K562 (cell line): ENCODE measurements around the gene SOX6. TPM values are rescaled to one million over a fixed set of nuclear protein-coding genes. Genes with fewer than 3 reads are reported as not detected.

Source experiments
- ATAC-seq: fragments of 200-7000 bp; cut with Tn5 transposase; 3 replicates; pipeline ENCODE4 v1.9.1; 2020; ENCODE audit warnings: moderate library complexity
- BruUV-seq: library from RNA; stranded (reverse); fragments of 400-500 nt; replicated peaks from 2 replicates; lab custom pipeline; 2021; lab: Mats Ljungman, UMichigan
- CTCF ChIA-PET: fragments of 300-600 bp; formaldehyde crosslinking; extraction: SDS; loops from one replicate; lab custom pipeline; 2021; ENCODE audit warnings: low intra/inter-chr PET ratio; lab: Yijun Ruan, JAX
- POLR2A ChIA-PET: fragments of 300-600, 350-650 bp; sonication (Branson Sonifier 250); formaldehyde crosslinking; extraction: SDS; loops from one replicate; lab custom pipeline; 2021; ENCODE audit warnings: antibody characterized with exemption, inconsistent platforms; lab: Yijun Ruan, JAX
- DNase-seq, 4 experiments: peaks; one replicate each; pipeline versions ENCODE4 v3.0.0 to v3.0.0-alpha.2; 2011 to 2018; ENCODE audit warnings: low spot score in 3 of 4, mixed read lengths in 3 of 4; ENCODE audit errors: extremely low read depth in 1 of 4
- FAIRE-seq: peaks from 2 replicates; lab custom pipeline; 2011; peaks lifted over from hg19 to GRCh38; lab: Jason Lieb, UNC
- H2AFZ ChIP-seq: 2 replicates; pipeline ENCODE4 v1.6.0; 2011; ENCODE audit warnings: low read depth, low read length, control low read depth, inconsistent platforms
- H3K27ac ChIP-seq: fragments of 200-600 bp; 3 replicates; pipeline ENCODE4 v1.8.0; 2011; ENCODE audit warnings: low read depth, mild to moderate bottlenecking, control low read depth, inconsistent platforms, low read length, moderate library complexity, mixed read lengths; ENCODE audit errors: extremely low read depth
- H3K27me3 ChIP-seq, 2 experiments: fragments of 300-600 bp in 1 of 2; 2 replicates in 1 of 2; 3 replicates in 1 of 2; pipeline versions ENCODE4 v1.6.0 to v1.8.0; 2011; ENCODE audit warnings: inconsistent platforms in 2 of 2, low read length in 2 of 2, mild to moderate bottlenecking in 1 of 2, mixed read lengths in 1 of 2, moderate library complexity in 1 of 2; ENCODE audit not compliant: control insufficient read depth in 2 of 2, insufficient read depth in 2 of 2
- H3K36me3 ChIP-seq: fragments of 300-600 bp; 3 replicates; pipeline ENCODE4 v1.8.0; 2011; ENCODE audit warnings: mild to moderate bottlenecking, low read length, inconsistent platforms; ENCODE audit not compliant: control insufficient read depth, insufficient read depth
- H3K4me1 ChIP-seq, 2 experiments: fragments of 200-600 bp in 1 of 2; replicated peaks in 1 of 2; 2 replicates in 1 of 2; 3 replicates in 1 of 2; pipeline versions ENCODE4 v1.5.1 to v1.8.0; 2011; ENCODE audit warnings: inconsistent platforms in 2 of 2, low read length in 2 of 2, mild to moderate bottlenecking in 1 of 2, mixed read lengths in 1 of 2, moderate library complexity in 1 of 2; ENCODE audit not compliant: control insufficient read depth in 2 of 2, insufficient read depth in 2 of 2
- H3K4me2 ChIP-seq: 2 replicates; pipeline ENCODE4 v1.6.1; 2011; ENCODE audit warnings: low read length, control low read depth, inconsistent platforms, mixed read lengths; ENCODE audit not compliant: insufficient read depth
- H3K4me3 ChIP-seq: fragments of 200-600 bp; sonication (generic), shearing (Covaris generic); 2 replicates; pipeline ENCODE4 v1.5.1; 2016; ENCODE audit warnings: control low read depth, inconsistent platforms
- H3K79me2 ChIP-seq: fragments of 200-600 bp; 3 replicates; pipeline ENCODE4 v1.8.0; 2011; ENCODE audit warnings: low read length, inconsistent platforms; ENCODE audit not compliant: control insufficient read depth, insufficient read depth
- H3K9ac ChIP-seq, 2 experiments: 2 replicates each; pipeline versions ENCODE4 v1.6.0 to v1.6.1; 2011; ENCODE audit warnings: low read depth in 2 of 2, low read length in 2 of 2, control low read depth in 1 of 2, inconsistent platforms in 1 of 2, mild to moderate bottlenecking in 1 of 2, mixed read lengths in 1 of 2; ENCODE audit not compliant: insufficient read depth in 1 of 2
- H3K9me1 ChIP-seq: one replicate; pipeline ENCODE4 v1.6.0; 2011; ENCODE audit warnings: inconsistent platforms, mild to moderate bottlenecking, low read length, moderate library complexity; ENCODE audit not compliant: control insufficient read depth, insufficient read depth
- H3K9me3 ChIP-seq: replicated peaks from 2 replicates; pipeline ENCODE4 v1.5.1; 2011; ENCODE audit warnings: low read depth, low read length, inconsistent platforms; ENCODE audit not compliant: control insufficient read depth, insufficient read depth
- H4K20me1 ChIP-seq: replicated peaks from 2 replicates; pipeline ENCODE4 v1.6.1; 2011; ENCODE audit warnings: low read length, inconsistent platforms, mixed read lengths; ENCODE audit not compliant: control insufficient read depth, insufficient read depth
- MEF2A ChIP-seq: IDR thresholded peaks from 2 replicates; pipeline ENCODE4 v1.6.1; 2011; ENCODE audit warnings: low read depth, mild to moderate bottlenecking, low read length, moderate library complexity; ENCODE audit not compliant: control insufficient read depth
- PCBP1 ChIP-seq: fragments of 200-400 bp; formaldehyde crosslinking; IDR thresholded peaks from 2 replicates; pipeline ENCODE4 v1.6.1; 2018; ENCODE audit warnings: mild to moderate bottlenecking, low read depth, low read length; ENCODE audit not compliant: poor library complexity, severe bottlenecking
- POLR3G ChIP-seq: IDR thresholded peaks from 2 replicates; pipeline ENCODE4 v1.6.1; 2011; ENCODE audit not compliant: insufficient read length, insufficient replicate concordance; ENCODE audit errors: extremely low read depth
- SRSF3 ChIP-seq: fragments of 200-400 bp; formaldehyde crosslinking; IDR thresholded peaks from 2 replicates; pipeline ENCODE4 v1.6.1; 2016; ENCODE audit warnings: mild to moderate bottlenecking, low read length, moderate library complexity; ENCODE audit not compliant: insufficient read depth
- TBL1XR1 ChIP-seq, 2 experiments: IDR thresholded peaks; 2 replicates each; pipeline ENCODE4 v1.6.1; 2012; ENCODE audit warnings: improper control_type of control experiment in 2 of 2, low read length in 2 of 2, mild to moderate bottlenecking in 1 of 2
- ZNF224 ChIP-seq: sonication (generic); formaldehyde crosslinking; IDR thresholded peaks from 2 replicates; pipeline ENCODE4 v1.8.0; 2022; ENCODE audit warnings: mild to moderate bottlenecking, missing genetic modification reagents
- ZNF717 ChIP-seq: fragments of 250-450 bp; sonication (Bioruptor Pico); IDR thresholded peaks from 2 replicates; pipeline ENCODE4 v1.5.0; 2021
- ZNF76 ChIP-seq: fragments of 250-450 bp; sonication (Bioruptor Pico); IDR thresholded peaks from 2 replicates; pipeline ENCODE4 v1.4.0; 2020; ENCODE audit warnings: mild to moderate bottlenecking, moderate library complexity, borderline replicate concordance
- ZNF77 ChIP-seq: fragments of 250-450 bp; sonication (Bioruptor Pico); IDR thresholded peaks from 2 replicates; pipeline ENCODE4 v1.5.0; 2020
- WGBS: fragments of 100-300 bp; shearing (Covaris generic); methylation state at CpG from one replicate; pipeline ENCODE4 v1.1.6; 2016; ENCODE audit warnings: low coverage, mixed read lengths; ENCODE audit not compliant: insufficient coverage; ENCODE audit errors: missing lambda C conversion rate; 5-methylcytosine and 5-hydroxymethylcytosine counted together
- in situ Hi-C: fragments of 300-500 bp; cut with MboI; formaldehyde crosslinking; loops from 4 replicates; pipeline ENCODE4 v1.15.0; 2018; ENCODE audit warnings: inconsistent platforms, mixed read lengths
- intact Hi-C: fragments of 100-400 bp; cut with micrococcal nuclease; formaldehyde crosslinking; loops from 2 replicates; pipeline ENCODE4 v1.14.2; 2022
- polyA plus RNA-seq, 8 experiments: library from polyadenylated mRNA; depleted of rRNA in 4 of 8; stranded (reverse) in 5 of 8; unstranded in 3 of 8; fragments of >200 nt; fragmentation: Nextera tagmentation in 2 of 8; fragmentation: Illumina TruSeq in 1 of 8; extraction: Ambion mirVana in 2 of 8; extraction: Trizol in 1 of 8; gene quantifications; 2 replicates each; pipeline versions ENCODE4 v1.2.1 to v1.2.3, GENCODE V29; 2011 to 2014; ENCODE audit warnings: inconsistent platforms in 1 of 8, missing spikeins in 1 of 8
- total RNA-seq, 7 experiments: library from RNA; depleted of rRNA in 6 of 7; stranded (reverse); fragments of >200 nt in 6 of 7; fragmentation: Illumina TruSeq in 2 of 7; extraction: Trizol in 2 of 7; gene quantifications; 2 replicates each; pipeline versions ENCODE4 v1.2.1 to v1.2.3, GENCODE V29; 2011 to 2021; ENCODE audit warnings: low replicate concordance in 1 of 7
- TF ChIP-seq, protein P1 (sequence below): fragments of 200-400 bp; formaldehyde crosslinking; IDR thresholded peaks from 2 replicates; pipeline ENCODE4 v1.6.1; 2017; ENCODE audit warnings: mild to moderate bottlenecking, low read depth, low read length, moderate library complexity
- TF ChIP-seq, protein P2 (sequence below): sonication (generic); formaldehyde crosslinking; IDR thresholded peaks from 2 replicates; pipeline ENCODE4 v1.8.0; 2022; ENCODE audit warnings: mild to moderate bottlenecking, missing genetic modification reagents
- TF ChIP-seq, protein P3 (sequence below): fragments of 450-650 bp; IDR thresholded peaks from 2 replicates; pipeline ENCODE4 v1.6.1; 2018; ENCODE audit warnings: mild to moderate bottlenecking, low read depth; ENCODE audit not compliant: partially characterized antibody
- TF ChIP-seq, protein P4 (sequence below): fragments of 450-650 bp; IDR thresholded peaks from 2 replicates; pipeline ENCODE4 v1.6.1; 2017; ENCODE audit warnings: antibody characterized with exemption
- TF ChIP-seq, protein P5 (sequence below): sonication (generic); formaldehyde crosslinking; IDR thresholded peaks from 2 replicates; pipeline ENCODE4 v1.5.0; 2020; ENCODE audit warnings: missing genetic modification reagents

Gene SOX6
- total and polyA plus RNA-seq, 9 of the 15 experiments (the other 6 are each of a cell fraction or from before 2014, with no cell fraction given) = 0.89 to 8.7 (median 5.7) TPM

DNA sequence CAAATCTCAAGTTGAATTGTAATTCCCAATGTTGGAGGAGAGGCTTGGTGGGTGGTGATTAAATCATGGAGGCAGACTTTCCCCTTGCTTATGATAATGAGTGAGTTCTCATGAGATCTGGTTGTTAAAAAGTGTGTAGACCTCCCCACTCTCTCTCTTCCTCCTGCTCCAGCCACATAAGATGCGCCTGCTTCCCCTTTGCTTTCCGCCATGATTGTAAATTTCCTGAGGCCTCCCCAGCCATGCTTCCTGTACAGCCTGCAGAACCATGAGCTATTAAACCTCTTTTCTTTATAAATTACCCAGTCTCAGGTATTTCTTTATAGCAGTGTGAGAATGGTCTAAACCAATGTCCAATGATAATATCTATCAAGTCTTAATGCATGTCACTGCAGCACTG, 34.2 kb downstream of the SOX6 start (continued):
- TF ChIP-seq, protein P1, sequence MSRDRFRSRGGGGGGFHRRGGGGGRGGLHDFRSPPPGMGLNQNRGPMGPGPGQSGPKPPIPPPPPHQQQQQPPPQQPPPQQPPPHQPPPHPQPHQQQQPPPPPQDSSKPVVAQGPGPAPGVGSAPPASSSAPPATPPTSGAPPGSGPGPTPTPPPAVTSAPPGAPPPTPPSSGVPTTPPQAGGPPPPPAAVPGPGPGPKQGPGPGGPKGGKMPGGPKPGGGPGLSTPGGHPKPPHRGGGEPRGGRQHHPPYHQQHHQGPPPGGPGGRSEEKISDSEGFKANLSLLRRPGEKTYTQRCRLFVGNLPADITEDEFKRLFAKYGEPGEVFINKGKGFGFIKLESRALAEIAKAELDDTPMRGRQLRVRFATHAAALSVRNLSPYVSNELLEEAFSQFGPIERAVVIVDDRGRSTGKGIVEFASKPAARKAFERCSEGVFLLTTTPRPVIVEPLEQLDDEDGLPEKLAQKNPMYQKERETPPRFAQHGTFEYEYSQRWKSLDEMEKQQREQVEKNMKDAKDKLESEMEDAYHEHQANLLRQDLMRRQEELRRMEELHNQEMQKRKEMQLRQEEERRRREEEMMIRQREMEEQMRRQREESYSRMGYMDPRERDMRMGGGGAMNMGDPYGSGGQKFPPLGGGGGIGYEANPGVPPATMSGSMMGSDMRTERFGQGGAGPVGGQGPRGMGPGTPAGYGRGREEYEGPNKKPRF = no peak
- TF ChIP-seq, protein P2, sequence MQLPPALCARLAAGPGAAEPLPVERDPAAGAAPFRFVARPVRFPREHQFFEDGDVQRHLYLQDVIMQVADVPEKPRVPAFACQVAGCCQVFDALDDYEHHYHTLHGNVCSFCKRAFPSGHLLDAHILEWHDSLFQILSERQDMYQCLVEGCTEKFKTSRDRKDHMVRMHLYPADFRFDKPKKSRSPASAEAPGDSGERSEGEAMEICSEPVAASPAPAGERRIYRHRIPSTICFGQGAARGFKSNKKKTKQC (CRISPR knock-in tag) = no peak

DNA sequence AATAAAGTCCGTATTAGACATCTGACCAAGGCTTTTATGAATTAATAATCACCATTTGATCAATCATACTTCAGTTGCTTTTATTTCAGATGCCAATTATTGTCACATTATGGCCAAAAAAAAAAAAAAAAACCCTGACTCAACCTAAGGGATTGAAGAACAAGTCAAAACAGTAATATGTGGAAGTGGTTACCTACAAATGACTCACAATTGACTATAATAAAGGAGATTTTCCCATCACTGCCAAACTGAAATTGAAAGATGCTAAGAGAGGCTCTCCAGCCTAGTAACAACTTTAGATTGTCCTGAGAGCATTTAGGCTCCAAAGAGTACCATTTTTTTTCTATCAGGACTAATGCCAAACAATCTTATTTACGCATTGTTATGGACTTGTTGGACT, 35.2 kb downstream of the SOX6 start:
- H2AFZ ChIP-seq = no peak overlapping the region
- H3K27ac ChIP-seq = no peak overlapping the region
- DNase-seq (no peak), ATAC-seq (no peak), FAIRE-seq (no peak)
- CTCF ChIA-PET = interaction anchor here (0.6 kb wide), 1 partner anchor 17 kb away, joined by 6 read pairs; no protein-coding TSS in a partner anchor
- no peaks in the 10 kb centered on the region for H4K20me1 ChIP-seq
- no peaks in the 10 kb centered on the region for H3K4me1 ChIP-seq
- BruUV-seq = no TSS peak
- POLR2A ChIA-PET = no interaction called here
- 56% methylated on average over 2 of the region's 2 CpGs for WGBS
- no peaks in the 10 kb centered on the region for H3K79me2 ChIP-seq
- H3K36me3 ChIP-seq = no peaks in the 10 kb centered on the region
- no peak overlapping the region for H3K9ac ChIP-seq
- H3K4me2 ChIP-seq = no peak overlapping the region
- in situ Hi-C loops = no loop called here
- intact Hi-C loops = no loop called here
- no peak overlapping the region for H3K4me3 ChIP-seq
- no peaks in the 10 kb centered on the region for H3K27me3 ChIP-seq
- H3K9me1 ChIP-seq = no peaks in the 10 kb centered on the region
- no peaks in the 10 kb centered on the region; the same call in 1 of the 2 replicates for H3K9me3 ChIP-seq
- TF ChIP-seq ZNF224 (CRISPR knock-in tag) (no peak), ZNF77 (CRISPR knock-in tag) (no peak), MEF2A (no peak), ZNF717 (CRISPR knock-in tag) (no peak), PCBP1 (no peak), SRSF3 (no peak), POLR3G (no peak), ZNF76 (no peak), TBL1XR1 (IDR thresholded peaks at IDR 0.05; ENCODE audit: low read length in 2 of 2) (no peak)
- TF ChIP-seq, protein P3, sequence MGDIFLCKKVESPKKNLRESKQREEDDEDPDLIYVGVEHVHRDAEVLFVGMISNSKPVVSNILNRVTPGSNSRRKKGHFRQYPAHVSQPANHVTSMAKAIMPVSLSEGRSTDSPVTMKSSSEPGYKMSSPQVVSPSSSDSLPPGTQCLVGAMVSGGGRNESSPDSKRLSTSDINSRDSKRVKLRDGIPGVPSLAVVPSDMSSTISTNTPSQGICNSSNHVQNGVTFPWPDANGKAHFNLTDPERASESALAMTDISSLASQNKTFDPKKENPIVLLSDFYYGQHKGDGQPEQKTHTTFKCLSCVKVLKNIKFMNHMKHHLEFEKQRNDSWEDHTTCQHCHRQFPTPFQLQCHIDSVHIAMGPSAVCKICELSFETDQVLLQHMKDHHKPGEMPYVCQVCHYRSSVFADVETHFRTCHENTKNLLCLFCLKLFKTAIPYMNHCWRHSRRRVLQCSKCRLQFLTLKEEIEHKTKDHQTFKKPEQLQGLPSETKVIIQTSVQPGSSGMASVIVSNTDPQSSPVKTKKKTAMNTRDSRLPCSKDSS = no peak
- TF ChIP-seq, protein P4, sequence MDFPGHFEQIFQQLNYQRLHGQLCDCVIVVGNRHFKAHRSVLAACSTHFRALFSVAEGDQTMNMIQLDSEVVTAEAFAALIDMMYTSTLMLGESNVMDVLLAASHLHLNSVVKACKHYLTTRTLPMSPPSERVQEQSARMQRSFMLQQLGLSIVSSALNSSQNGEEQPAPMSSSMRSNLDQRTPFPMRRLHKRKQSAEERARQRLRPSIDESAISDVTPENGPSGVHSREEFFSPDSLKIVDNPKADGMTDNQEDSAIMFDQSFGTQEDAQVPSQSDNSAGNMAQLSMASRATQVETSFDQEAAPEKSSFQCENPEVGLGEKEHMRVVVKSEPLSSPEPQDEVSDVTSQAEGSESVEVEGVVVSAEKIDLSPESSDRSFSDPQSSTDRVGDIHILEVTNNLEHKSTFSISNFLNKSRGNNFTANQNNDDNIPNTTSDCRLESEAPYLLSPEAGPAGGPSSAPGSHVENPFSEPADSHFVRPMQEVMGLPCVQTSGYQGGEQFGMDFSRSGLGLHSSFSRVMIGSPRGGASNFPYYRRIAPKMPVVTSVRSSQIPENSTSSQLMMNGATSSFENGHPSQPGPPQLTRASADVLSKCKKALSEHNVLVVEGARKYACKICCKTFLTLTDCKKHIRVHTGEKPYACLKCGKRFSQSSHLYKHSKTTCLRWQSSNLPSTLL = no peak
- TF ChIP-seq, protein P5, sequence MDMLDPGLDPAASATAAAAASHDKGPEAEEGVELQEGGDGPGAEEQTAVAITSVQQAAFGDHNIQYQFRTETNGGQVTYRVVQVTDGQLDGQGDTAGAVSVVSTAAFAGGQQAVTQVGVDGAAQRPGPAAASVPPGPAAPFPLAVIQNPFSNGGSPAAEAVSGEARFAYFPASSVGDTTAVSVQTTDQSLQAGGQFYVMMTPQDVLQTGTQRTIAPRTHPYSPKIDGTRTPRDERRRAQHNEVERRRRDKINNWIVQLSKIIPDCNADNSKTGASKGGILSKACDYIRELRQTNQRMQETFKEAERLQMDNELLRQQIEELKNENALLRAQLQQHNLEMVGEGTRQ (CRISPR knock-in tag) = no peak
